ENCODE data around the gene IGFBPL1. TPM values are rescaled to one million over a fixed set of nuclear protein-coding genes. Genes with fewer than 3 reads are reported as not detected.

IGFBPL1 gene
- total RNA-seq, 1 experiment from 2014 or later, result 37.9 TPM

GRCh38 chr9:38428062-38428461 is 3.8 kb upstream of the IGFBPL1 start:
- Histone ChIP-seq H3K9me3 (ENCODE audit: control insufficient read depth, low read depth, low read length) (no peaks in the 10 kb centered on the region), H3K4ac (ENCODE audit: low read depth, low read length) (no peak overlapping the region), H3T11ph (ENCODE audit: low read length) (no peak overlapping the region), H3K18ac (ENCODE audit: insufficient read length, low read depth, low read length) (no peak overlapping the region), H4K8ac (replicated peaks; ENCODE audit: insufficient read length, low read depth, low read length) (no peak overlapping the region), H2BK12ac (ENCODE audit: insufficient read length, low read depth, low read length) (no peak overlapping the region), H2BK20ac (ENCODE audit: low read depth, low read length, poor library complexity, severe bottlenecking) (no peak overlapping the region), H2BK15ac (ENCODE audit: low read depth, low read length) (no peak overlapping the region), H3K79me1 (ENCODE audit: insufficient read depth, low read depth, low read length, poor library complexity, severe bottlenecking) (no peaks in the 10 kb centered on the region), H2AK5ac (ENCODE audit: insufficient read length, low read length) (no peak overlapping the region), H3K27ac (ENCODE audit: insufficient read length, low read depth, low read length) (no peak overlapping the region), H4K20me1 (ENCODE audit: control insufficient read depth, insufficient read depth, insufficient read length) (no peaks in the 10 kb centered on the region), H4K91ac (ENCODE audit: insufficient read length, low read depth, low read length) (no peak overlapping the region), H2BK120ac (ENCODE audit: low read depth, low read length, poor library complexity, severe bottlenecking) (no peak overlapping the region), H3K9ac (ENCODE audit: extremely low read depth, insufficient read length, low read length) (no peak overlapping the region), H3K27me3 (ENCODE audit: insufficient read depth, low read length) (peaks cover 15% of the 10 kb centered on the region; the same call in 1 of the 2 replicates), H3K23me2 (ENCODE audit: insufficient read length, low read depth, low read length, poor library complexity, severe bottlenecking) (peaks cover 10% of the 10 kb centered on the region), H3K14ac (ENCODE audit: insufficient read depth, low read length) (no peak overlapping the region), H3K23ac (ENCODE audit: insufficient read length, low read depth, low read length) (no peak overlapping the region), H3K79me2 (ENCODE audit: insufficient read depth, low read length) (no peaks in the 10 kb centered on the region), H3K4me1 (ENCODE audit: insufficient read depth, low read length) (no peaks in the 10 kb centered on the region), H2AFZ (ENCODE audit: low read length) (no peak overlapping the region), H2BK5ac (ENCODE audit: insufficient read length, low read length) (no peak overlapping the region), H3K56ac (ENCODE audit: insufficient read length, low read depth, low read length) (no peak overlapping the region), H4K5ac (ENCODE audit: insufficient read length, low read depth, low read length) (no peak overlapping the region), H3K4me2 (ENCODE audit: insufficient read depth, insufficient read length, low read length) (no peak overlapping the region)
- Mint-ChIP-seq H3K27me3 (ENCODE audit: low read depth) (peaks cover 54% of the 10 kb centered on the region), H3K36me3 (ENCODE audit: insufficient read depth in 1 of 3, low read depth in 3 of 3) (no peaks in the 10 kb centered on the region), H3K4me1 (peaks cover 25 to 29% of the 10 kb centered on the region in 2 experiments), H3K9me3 (no peaks in the 10 kb centered on the region), H3K4me3 (no peak overlapping the region), H3K27ac (no peak overlapping the region)
- DNase-seq, result no peak
- TF ChIP-seq CTCF (conservative IDR thresholded peaks at IDR 0.05), result no peak
- no CpG with 5 or more reads among the region's 1 CpG for WGBS (ENCODE audit: extremely low coverage, insufficient read length, low lambda C conversion rate)
